ENCODE results near the gene RIF1.

The RIF1 gene

GRCh38 chr2:151391436-151391835, 18.3 kb upstream of the RIF1 start:
- TF ChIP-seq FOXM1 (IDR thresholded peaks at IDR 0.05; ENCODE audit: borderline replicate concordance, low read depth) (no peak), CREB1 (IDR thresholded peaks at IDR 0.05; ENCODE audit: low read depth) (no peak), CEBPB (IDR thresholded peaks at IDR 0.05) (no peak), REST (IDR thresholded peaks at IDR 0.05; ENCODE audit: low read depth) (no peak), TCF12 (IDR thresholded peaks at IDR 0.05; ENCODE audit: low read depth) (no peak), YY1 (IDR thresholded peaks at IDR 0.05; ENCODE audit: low read depth) (no peak), EP300 (IDR thresholded peaks at IDR 0.05; ENCODE audit: borderline replicate concordance) (no peak), RAD21 (IDR thresholded peaks at IDR 0.05; ENCODE audit: low read depth) (no peak), EGR1 (IDR thresholded peaks at IDR 0.05) (no peak), NFIC (IDR thresholded peaks at IDR 0.05) (no peak), ZBTB7A (IDR thresholded peaks at IDR 0.05; ENCODE audit: low read depth) (no peak), TEAD4 (IDR thresholded peaks at IDR 0.05) (no peak), TAF1 (IDR thresholded peaks at IDR 0.05; ENCODE audit: low read depth) (no peak)
- TF ChIP-seq, protein P1, sequence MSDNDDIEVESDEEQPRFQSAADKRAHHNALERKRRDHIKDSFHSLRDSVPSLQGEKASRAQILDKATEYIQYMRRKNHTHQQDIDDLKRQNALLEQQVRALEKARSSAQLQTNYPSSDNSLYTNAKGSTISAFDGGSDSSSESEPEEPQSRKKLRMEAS (IDR thresholded peaks at IDR 0.05) = no peak
- TF ChIP-seq, protein P2, sequence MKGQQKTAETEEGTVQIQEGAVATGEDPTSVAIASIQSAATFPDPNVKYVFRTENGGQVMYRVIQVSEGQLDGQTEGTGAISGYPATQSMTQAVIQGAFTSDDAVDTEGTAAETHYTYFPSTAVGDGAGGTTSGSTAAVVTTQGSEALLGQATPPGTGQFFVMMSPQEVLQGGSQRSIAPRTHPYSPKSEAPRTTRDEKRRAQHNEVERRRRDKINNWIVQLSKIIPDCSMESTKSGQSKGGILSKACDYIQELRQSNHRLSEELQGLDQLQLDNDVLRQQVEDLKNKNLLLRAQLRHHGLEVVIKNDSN (IDR thresholded peaks at IDR 0.05) = no peak

DNA sequence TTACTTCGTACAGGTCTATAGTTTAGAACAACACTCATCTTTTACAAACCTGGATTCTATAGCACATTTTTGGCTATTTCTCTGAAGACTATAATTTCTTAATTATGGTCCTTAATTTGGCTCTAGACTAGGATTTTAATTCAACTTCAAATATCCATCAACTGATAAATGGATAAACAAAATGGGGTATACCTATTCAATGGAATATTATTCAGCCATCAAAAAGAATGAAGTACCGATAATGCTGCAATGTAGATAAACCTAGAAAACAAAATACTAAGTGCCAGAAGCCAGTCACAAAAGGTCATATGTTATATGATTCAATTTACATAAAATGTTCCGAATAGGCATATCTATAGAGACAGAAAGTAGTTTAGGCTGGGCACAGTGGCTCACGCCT, 15.2 kb upstream of the RIF1 start:
- no peak for TF ChIP-seq TEAD4 (IDR thresholded peaks at IDR 0.05)
- TF ChIP-seq REST (IDR thresholded peaks at IDR 0.05; ENCODE audit: low read depth) = no peak
- TF ChIP-seq EP300 (IDR thresholded peaks at IDR 0.05; ENCODE audit: borderline replicate concordance) = no peak
- TF ChIP-seq, protein P1 (IDR thresholded peaks at IDR 0.05) = no peak
- no peak for TF ChIP-seq TCF12 (IDR thresholded peaks at IDR 0.05; ENCODE audit: low read depth)
- no peak for TF ChIP-seq FOXM1 (IDR thresholded peaks at IDR 0.05; ENCODE audit: borderline replicate concordance, low read depth)
- TF ChIP-seq TAF1 (IDR thresholded peaks at IDR 0.05; ENCODE audit: low read depth) = no peak
- TF ChIP-seq, protein P2 (IDR thresholded peaks at IDR 0.05) = no peak
- no peak for TF ChIP-seq NFIC (IDR thresholded peaks at IDR 0.05)
- TF ChIP-seq EGR1 (IDR thresholded peaks at IDR 0.05) = no peak
- no peak for TF ChIP-seq YY1 (IDR thresholded peaks at IDR 0.05; ENCODE audit: low read depth)
- TF ChIP-seq CREB1 (IDR thresholded peaks at IDR 0.05; ENCODE audit: low read depth) = no peak
- TF ChIP-seq CEBPB (IDR thresholded peaks at IDR 0.05) = no peak
- TF ChIP-seq RAD21 (IDR thresholded peaks at IDR 0.05; ENCODE audit: low read depth) = no peak
- TF ChIP-seq ZBTB7A (IDR thresholded peaks at IDR 0.05; ENCODE audit: low read depth) = no peak

- TF ChIP-seq EGR1 (IDR thresholded peaks at IDR 0.05) (no peak), EP300 (IDR thresholded peaks at IDR 0.05; ENCODE audit: borderline replicate concordance) (no peak), NFIC (IDR thresholded peaks at IDR 0.05) (no peak), TAF1 (IDR thresholded peaks at IDR 0.05; ENCODE audit: low read depth) (no peak), REST (IDR thresholded peaks at IDR 0.05; ENCODE audit: low read depth) (no peak), RAD21 (IDR thresholded peaks at IDR 0.05; ENCODE audit: low read depth) (no peak), CEBPB (IDR thresholded peaks at IDR 0.05) (no peak), TEAD4 (IDR thresholded peaks at IDR 0.05) (no peak), YY1 (IDR thresholded peaks at IDR 0.05; ENCODE audit: low read depth) (no peak)
- TF ChIP-seq, protein P1 (IDR thresholded peaks at IDR 0.05) = no peak
- TF ChIP-seq, protein P2 (IDR thresholded peaks at IDR 0.05) = no peak
Observed at GRCh38 chr2:151395509-151396374, 14.0 kb upstream of the RIF1 start.

Data from Ishikawa (cell line).